HG03469 (cell line): ENCODE measurements around the gene KIAA0232.
"Not testable (repeated sequence)": the region's sequence is repeated elsewhere in the genome, so short reads cannot be mapped to it uniquely, and the experiment has no call there.

Experiments
- ATAC-seq: cut with Tn5 transposase; IDR thresholded peaks from one replicate; pipeline ENCODE4 v1.9.1; 2021; ENCODE audit warnings: mild to moderate bottlenecking, moderate library complexity, moderate number of reproducible peaks; ENCODE audit not compliant: unreplicated experiment

KIAA0232 gene

GRCh38 chr4:6775746-6776145 lies 6.8 kb upstream of the KIAA0232 start:
- no peak for ATAC-seq

GRCh38 chr4:6776920-6777635 lies 5.4 kb upstream of the KIAA0232 start:
- ATAC-seq: no peak

DNA sequence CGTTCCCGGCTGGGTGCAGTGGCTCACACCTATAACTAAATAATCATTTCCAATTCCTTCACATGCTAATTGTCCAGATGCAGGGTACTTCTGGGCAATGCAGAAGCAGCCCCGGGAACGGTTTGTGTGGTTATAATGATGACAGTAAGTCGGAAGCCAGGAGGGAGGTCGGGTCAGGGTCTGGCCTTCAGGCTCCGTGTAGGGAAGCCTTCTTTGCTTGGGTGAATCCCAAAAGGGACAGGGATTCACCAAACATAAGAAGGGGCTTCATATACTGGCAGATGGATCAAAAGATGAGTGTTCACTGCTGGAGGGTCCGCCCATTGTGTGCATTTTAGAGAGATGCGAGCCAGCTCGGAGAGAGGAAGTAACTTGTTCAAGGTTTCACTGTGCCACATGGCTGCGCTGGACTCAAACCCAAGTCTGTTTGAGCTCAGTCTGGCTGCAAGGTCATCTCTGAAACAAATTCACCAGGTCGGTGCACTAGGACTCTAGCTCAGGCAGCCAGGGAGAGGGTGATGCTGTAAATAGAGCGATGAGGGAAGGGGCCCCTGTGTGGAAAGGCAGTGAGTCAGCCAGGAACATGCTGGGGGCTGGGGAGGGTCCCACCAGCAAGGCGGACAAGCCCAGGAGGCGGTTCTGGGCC lies 4.8 kb upstream of the KIAA0232 start:
- ATAC-seq: no peak

DNA sequence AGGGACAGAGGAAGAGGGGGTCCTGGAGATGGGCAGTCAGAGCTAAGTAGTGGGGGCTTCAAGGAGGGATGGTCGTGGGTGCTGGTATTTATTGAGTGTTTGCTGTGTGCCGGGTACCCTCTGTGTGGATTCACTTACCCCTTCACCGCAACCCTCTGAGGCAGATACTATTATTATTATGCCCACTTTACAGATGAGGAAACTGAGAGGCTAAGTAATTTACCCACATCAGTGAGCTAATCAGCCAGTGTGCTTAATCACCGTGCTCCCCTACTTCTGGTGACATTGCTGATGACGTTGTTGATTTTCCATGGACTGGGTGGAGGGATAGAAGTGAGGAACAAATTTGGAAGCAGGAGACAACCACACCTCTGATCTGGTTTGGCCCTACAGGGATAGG lies 4.1 kb upstream of the KIAA0232 start:
- ATAC-seq: no peak

DNA sequence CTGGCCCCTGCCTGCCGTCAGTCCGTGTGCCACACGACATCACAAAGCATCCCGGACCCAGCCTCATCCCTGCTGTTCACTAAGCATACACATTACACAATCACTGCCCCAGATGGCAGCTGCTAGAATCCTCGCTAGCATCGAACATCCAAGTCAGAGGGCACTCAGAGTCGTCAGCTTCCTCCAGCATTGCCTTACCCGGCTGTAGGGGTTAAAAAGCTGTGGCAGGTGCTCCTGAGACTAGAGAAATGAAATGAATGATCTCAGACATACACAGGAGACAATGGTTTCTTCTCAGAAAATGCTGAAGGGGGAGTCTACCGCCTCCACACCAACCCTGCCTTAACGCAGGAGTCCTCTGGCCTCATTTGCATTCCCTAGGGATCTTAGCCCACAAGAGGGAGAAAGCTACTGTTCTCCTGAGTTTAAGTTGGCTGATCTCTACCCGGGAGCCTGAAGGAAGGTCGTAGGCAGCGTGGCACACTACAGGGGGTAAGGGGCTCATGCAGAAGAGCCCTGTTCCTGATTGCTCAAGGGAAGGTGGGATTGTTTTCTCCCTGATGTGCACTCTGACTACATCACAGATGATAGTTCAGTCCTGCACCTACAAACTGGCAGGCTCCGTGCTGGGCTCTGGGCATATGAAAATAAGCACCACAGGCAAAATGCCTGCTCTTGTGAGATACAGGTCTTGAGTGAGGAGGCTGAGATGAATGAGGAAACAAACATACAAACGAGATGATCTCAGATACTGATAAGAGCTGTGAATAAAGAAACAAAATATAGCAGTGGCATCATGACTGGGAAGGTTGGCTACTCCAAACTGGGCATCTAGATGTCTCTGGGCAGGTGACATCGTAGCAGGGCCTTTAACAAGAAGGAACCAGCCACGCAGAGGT lies 2.6 kb upstream of the KIAA0232 start:
- no peak for ATAC-seq

DNA sequence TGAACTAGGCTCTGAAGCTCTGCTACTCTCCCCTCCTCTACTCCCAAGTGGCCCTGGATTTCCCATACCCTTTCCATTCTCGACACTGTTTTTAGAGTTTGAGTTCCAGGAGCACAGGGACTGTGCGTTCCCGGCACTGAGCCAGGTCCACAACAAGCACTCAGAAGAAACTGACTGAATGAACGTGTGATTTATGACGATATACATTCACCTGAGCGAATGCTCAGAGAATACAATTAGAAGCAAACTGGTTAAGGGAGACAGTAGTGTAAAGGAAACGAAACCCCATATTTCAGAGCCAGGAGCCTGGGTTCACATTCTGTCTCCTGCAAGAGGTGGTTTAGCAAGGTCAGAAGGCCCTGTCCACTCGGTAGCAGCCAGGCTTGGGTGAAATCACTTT lies 1.4 kb upstream of the KIAA0232 start:
- ATAC-seq: no peak

GRCh38 chr4:6781561-6781960 lies 966 bp upstream of the KIAA0232 start:
- no peak for ATAC-seq

- no peak for ATAC-seq
Observed at GRCh38 chr4:6782846-6783110, 251 bp downstream of the KIAA0232 start.

DNA sequence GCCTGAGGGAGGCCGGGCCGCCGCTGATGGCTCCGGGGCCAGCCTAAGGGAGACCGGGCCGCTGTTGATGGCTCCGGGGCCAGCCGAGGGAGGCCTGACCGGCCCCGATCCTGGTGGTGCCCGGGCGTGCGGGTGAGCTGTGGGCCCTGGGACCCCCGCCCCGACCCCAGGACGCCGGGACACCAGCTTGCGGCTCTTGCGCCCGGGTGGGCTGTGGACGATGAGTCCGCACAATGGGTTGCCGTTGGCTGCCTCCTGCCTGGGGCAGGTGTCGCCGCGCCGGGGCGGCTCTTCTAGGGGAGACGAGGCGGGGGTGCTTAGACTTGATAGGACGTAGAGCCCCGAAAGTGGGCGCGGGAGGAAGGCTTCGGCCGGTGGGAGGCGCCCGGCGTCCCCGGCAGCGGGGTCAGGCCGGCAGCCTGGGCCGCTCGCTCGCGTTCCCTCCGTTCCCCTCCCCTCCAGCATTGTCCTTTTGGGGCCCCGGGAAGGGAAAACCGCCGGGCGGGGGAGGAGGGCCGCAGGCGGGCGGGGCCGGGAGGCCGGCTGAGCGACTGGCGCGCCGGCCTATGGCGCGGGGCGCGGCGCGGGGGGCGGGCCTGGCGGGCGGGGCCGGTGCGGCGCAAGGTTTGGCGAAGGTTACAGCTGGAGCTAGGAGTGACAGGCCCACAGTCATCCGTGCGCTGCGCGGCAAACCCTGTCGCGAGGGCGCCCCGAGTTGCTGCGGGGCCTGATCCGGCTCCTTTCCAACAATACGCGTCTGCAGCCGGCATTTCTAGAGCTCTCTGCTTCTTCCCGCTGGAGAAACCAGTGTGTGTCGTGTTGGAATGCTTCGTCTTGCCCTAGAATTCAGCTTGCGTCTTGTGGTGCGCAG lies 819 bp downstream of the KIAA0232 start:
- ATAC-seq: peak; percentile 46

- ATAC-seq: no peak
Observed at GRCh38 chr4:6785572-6785925, 3.0 kb downstream of the KIAA0232 start.

- ATAC-seq: no peak
Observed at GRCh38 chr4:6788123-6788522, 5.6 kb downstream of the KIAA0232 start.

GRCh38 chr4:6791245-6791644 lies 8.7 kb downstream of the KIAA0232 start:
- not testable (repeated sequence) for ATAC-seq

DNA sequence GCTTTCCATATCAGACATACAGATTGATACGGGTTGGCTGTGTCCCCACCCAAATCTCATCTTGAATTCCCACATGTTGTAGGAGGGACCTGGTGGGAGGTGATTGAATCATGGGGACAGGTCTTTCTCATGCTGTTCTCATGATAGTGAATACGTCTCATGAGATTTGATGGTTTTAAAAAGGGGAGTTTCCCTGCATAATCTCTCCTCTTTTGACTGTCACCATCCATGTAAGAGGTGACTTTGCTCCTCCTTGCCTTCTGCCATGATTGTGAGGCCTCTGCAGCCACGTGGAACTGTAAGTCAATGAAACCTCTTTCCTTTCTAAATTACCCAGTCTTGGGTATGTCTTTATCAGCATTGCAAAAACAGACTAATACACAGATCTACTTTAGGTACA lies 9.3 kb downstream of the KIAA0232 start:
- ATAC-seq: not testable (repeated sequence)

DNA sequence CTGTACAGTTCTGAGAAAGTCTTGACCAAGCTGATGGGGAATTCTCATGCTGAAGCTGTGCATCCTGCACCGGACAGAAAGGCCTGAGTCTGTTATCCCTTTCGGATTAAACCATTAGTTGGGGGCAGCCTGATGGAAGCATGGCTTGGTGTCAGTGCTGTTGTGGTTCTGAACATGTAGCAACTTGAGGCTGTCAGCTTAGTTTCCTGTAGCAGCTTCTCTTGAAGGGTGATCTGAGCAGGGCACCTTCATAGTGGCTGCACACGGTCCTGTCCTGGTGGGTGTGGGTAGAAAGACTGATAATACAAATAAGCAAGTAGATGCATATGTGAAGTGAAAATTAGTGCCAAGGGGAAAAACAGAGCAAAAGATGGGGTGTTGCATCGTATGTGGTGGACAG lies 11.7 kb downstream of the KIAA0232 start:
- no peak for ATAC-seq

- ATAC-seq: no peak
Observed at GRCh38 chr4:6795821-6796220, 13.3 kb downstream of the KIAA0232 start.

DNA sequence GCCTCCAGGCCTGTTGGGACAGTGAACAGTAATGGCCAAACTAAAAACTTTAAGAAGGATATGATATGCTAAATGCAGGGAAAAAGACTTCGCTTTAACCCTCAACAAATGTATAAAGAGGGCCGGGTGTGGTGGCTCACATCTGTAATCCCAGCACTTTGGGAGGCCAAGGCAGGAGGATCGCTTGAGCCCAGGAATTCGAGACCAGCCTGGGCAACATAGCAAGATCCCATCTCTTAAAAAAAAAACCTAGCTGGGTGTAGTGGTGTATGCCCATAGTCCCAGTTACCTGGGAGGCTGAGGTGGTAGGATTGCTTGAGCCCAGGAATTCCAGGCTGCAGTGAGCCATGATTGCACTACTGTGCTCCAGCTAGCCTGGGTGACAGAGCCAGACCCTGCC lies 14.8 kb downstream of the KIAA0232 start:
- ATAC-seq: not testable (repeated sequence)

GRCh38 chr4:6799091-6799490 lies 16.6 kb downstream of the KIAA0232 start:
- no peak for ATAC-seq

DNA sequence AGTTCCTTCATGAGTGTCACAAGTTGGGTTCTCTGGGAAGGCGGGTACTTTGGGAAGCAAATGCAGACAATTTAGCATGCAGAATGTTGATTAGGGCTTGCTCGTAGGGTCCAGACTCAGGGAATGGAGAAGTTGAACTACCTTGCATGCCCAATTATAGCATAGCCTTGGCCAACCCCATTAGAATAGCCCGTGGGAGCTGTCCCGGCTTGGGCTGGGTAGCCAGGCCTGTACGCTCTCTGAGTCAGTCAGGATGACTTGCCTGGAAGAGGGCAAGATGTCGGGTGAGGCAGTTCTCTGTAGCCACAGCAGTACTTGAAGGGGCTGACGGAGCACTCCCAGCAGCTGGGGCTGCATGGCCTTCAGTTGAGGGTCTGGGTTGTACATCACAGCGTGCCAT lies 19.5 kb downstream of the KIAA0232 start:
- no peak for ATAC-seq

- ATAC-seq: no peak
Observed at GRCh38 chr4:6802626-6803025, 20.1 kb downstream of the KIAA0232 start.

DNA sequence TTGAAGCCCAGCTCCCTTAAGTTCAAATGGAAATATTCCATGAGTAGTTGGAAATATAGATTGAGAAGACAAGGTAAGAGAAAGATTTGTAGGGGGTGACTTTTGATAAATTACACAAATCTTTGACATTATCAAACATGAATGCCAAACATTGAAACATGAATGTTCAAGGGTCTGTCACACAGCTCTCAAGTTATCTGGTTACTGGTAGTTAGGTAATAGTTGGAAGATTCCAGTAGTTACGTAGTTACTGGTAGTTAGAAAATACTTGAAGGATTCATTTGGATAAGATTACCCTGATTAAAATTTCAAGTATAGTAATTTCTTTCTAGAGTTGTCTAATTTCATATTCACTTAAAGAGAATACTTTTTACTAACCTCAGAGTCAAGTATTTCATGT lies 20.7 kb downstream of the KIAA0232 start:
- ATAC-seq: no peak
